GM19455 (cell line): ENCODE data around the gene MEPCE.
A peak's percentile ranks its signal among the peaks of the same experiment; 100 is the strongest.

ENCODE experiments used
- ATAC-seq: cut with Tn5 transposase; IDR thresholded peaks from one replicate; pipeline ENCODE4 v1.9.1; 2021; ENCODE audit not compliant: unreplicated experiment

The MEPCE gene

DNA sequence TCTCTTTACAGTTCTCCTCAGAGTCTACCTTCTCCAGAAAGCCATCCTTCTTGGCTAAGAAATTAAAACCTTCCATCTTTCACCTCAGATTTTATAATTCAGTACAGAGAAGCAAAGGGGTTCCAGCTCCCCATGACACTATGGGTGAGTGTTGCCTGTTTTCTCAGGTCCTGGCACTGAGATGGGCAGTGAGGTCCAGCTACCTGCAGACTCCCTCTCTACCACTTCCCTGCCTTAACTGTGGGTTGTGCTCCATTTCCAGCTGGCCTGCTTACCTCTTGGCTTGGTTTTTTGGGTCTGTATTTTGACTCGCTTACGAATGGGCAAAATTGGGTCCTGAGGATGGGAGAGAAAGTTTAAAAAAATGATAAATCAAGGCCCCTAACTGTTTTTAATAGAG lies 27.4 kb upstream of the MEPCE start:
- ATAC-seq = no peak

- ATAC-seq = no peak
These were observed 22.9 kb upstream of the MEPCE start for GRCh38 chr7:100406767-100407166.

DNA sequence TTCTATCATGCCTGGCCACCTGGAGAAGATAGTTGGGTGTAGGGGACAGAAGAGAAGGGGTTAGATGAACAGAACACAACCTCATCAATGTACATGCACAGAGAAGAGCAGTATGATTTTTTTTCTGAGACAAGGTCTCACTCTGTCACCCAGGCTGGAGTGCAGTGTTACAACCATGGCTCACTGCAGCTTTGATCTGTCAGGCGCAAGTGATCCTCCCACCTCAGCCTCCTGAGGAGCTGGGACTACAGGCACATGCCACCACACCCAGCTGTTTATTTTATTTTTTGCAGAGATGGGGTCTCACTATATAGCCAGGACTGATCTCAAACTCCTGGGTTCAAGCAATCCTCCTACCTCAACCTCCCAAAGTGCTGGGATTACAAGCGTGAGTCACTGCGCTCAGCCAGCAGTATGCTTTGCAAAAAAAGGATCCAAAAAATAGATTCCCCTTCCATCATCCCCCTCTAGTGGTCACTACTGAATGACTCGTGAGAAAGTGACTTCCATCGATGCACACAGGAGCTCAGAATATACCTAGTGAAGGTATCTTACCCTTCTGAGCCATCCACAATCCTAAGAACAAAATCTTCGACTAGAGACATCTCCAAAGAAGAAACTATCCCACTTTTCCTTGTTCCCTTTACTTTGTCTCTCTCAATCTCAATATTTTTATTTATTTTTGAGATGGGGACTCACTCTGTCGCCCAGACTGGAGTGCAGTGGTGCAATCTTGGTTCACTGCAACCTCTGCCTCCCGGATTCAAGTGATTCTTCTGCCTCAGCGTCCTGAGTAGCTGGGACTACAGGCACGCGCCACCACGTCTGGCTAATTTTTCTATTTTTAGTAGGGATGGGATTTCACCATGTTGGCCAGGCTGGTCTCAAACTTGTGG lies 22.1 kb upstream of the MEPCE start:
- ATAC-seq = no peak

GRCh38 chr7:100411101-100411500 lies 18.5 kb upstream of the MEPCE start:
- no peak for ATAC-seq

- ATAC-seq = no peak
These were observed 16.3 kb upstream of the MEPCE start for GRCh38 chr7:100413346-100413745.

- no peak for ATAC-seq
These were observed 15.7 kb upstream of the MEPCE start for GRCh38 chr7:100413889-100414288.

GRCh38 chr7:100415448-100415847 lies 14.2 kb upstream of the MEPCE start:
- no peak for ATAC-seq

DNA sequence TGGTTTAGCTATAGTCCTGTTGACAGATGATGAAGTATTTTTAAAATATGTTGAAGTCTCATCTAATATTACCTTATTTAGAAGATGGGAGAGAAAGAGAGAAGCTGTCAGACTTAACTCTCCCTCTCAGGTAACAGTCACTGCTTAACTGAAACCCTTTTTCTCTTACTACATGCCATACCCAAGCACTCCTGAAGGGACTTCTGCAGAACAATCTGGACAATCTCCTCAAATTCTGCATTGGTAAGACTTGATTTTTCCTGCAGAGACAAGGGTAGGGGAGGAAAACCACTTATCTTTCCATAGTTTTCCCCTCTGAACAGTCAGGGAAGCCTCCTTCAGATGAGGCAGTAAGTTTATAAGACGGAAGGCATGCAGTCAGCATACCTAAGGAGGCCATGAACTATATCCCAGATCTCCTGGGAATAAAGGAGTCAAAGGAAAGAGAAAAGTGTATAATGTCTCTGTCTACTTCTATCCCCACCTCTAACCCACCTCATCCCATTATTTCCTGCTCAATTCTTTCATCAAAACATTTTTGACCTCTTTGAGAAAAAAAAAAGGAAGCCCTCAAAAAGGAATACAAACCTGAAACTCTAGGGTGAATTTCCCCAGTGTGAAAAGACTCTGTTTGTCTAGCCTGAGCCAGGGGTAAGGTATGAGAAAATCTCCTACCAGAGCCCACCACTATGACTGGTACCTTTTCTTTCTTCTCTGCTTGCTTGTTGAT lies 10.5 kb upstream of the MEPCE start:
- no peak for ATAC-seq

DNA sequence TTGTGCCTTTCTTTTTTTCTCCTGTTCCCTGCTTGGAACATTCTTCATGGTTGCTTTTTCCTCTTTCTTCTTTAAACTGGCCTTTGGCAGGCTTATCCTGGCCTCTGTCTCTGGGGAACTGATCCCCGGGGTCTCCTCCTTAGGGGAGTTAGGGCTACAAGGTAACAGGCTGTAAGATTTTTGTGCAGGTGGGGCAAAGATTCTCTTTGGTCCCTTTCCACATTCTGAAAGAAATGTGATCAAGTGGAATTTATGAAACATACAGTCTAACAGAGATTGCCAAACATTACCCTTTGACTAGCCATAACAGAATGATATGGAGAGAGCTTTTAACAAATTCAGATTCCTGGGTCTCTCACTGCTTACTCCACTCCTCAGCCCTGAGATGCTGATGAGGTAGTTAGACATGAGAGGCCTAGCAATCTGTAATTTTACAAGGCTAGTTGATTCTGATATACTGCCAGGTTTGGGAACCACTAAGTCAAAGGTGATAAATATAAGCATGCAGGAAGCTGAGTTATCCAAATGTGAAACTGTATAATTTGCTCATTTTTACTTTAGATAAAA lies 9.9 kb upstream of the MEPCE start:
- no peak for ATAC-seq

GRCh38 chr7:100423315-100423714 lies 6.3 kb upstream of the MEPCE start:
- no peak for ATAC-seq

DNA sequence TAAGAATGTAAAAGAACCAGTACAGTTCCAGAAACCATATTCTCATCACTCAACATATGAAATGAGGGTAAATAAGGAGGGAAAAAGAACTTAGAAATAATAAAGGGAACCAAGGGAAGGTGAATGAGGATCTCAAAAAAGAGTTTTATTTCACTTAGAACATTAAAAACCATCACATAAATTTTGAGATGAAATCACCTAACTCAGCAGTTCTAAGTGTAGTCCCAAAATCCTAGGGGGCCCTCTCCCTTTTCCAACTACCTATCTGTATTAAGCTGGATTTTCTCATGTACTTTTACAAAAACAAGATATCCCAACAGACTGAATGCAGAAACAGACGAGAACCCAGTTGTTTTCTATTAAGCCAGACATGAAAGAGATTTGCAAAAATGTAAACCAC lies 4.3 kb upstream of the MEPCE start:
- no peak for ATAC-seq

DNA sequence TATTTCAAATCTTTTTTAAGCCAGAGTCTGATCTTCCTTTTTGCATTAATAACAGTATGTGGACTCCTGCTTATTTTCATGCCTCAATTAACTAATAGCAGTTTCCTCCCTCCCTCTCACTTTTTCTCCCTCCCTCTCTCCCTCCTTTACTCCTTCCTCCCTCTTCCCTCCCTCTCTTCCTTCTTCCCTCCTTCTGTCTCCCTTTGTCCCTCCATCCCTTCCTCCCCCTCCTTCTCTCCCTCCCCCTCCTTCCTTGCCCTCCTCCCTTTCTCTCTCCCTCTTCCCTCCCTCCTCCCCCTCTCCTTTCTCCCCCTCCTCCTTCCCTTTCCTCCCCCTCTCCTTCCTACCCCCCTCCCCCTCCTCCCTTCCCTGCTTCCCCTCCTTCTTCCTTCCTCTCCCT lies 3.1 kb upstream of the MEPCE start:
- ATAC-seq = no peak

DNA sequence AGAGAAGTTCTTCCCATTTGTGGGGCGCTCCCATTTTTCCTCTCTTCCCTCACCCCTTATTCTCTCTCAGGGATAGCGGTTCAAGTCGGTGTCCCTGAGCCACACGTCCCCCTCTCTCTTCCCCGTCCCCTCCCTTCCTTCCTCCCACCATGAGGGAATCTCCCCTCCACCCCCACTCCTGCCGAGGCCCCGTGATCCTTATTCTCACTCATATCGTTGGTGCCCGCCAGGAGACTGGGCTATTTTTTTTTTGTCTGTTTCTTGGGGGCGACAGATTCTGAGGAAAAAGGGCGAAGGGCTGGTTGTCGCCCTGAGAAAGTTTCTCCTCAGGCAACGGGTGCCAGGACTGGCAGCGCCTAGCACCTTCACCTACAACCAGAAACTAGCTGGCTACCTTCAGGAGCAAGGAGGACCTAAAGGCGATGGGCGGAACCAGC lies 1.9 kb upstream of the MEPCE start:
- ATAC-seq = no peak

DNA sequence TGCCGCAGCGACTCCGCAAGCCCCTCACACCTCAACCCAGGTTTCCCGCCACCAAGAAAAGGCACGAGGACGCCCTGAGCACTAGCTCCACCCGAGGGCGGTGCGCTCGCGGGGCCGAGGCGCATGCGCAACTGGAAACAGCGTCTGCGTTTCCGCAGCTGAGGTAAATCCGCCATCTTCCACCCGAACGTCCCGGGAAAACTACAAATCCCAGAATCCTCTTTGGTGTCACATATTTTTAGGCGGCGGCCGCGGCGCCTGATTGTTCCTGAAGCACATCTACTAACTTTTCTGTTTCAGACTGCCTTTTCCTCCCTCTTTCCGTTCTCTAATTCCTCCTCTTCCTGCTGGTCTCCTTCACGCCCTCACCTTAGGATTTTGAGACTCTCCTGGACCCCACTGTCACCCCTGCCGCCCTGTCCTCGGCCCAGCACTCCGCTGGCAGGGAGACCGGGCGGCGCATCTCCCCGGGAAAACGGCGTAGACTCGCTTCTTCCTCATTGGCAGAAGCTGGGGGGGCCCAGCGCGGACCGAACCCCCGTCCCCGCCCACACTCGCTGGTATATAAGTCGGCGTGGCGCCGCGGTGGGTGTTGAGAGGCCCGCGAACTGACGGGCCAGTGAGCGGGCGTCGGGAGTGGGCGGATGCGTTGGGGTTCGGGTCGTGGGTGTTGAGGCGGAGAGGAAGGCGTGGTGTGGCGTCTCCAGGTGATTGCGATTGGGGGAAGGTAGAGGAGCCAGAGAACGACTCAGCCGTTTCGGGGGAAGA lies 1.2 kb upstream of the MEPCE start, which contains the start of gene ZCWPW1:
Gene ZCWPW1 (minus strand): TSS at position 505 of the 768 bp plus-strand sequence. CDS start 8,054 bp downstream, outside the sequence.
- ATAC-seq = peak; percentile 44

- peak; percentile 39 for ATAC-seq
These were observed 529 bp upstream of the MEPCE start for GRCh38 chr7:100428967-100429636.

DNA sequence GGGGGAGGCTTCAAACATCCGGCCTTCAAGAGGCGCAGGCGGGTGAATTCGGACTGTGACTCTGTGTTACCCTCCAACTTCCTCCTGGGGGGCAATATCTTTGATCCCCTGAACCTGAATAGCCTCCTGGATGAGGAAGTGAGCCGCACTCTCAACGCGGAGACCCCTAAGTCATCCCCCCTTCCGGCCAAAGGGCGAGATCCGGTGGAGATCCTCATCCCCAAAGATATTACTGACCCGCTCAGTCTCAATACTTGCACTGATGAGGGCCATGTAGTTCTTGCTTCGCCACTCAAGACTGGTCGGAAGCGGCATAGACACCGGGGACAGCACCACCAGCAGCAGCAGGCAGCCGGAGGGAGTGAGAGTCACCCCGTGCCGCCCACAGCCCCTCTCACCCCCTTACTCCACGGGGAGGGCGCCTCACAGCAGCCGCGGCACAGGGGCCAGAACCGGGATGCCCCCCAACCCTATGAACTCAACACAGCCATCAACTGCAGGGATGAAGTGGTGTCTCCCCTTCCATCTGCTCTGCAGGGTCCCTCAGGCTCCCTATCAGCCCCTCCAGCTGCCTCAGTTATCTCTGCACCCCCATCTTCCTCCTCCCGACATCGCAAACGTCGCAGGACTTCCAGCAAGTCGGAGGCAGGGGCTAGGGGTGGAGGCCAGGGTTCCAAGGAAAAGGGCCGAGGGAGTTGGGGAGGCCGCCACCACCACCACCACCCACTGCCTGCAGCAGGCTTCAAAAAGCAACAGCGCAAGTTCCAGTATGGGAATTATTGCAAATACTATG lies 1.1 kb downstream of the MEPCE start:
- ATAC-seq = no peak

GRCh38 chr7:100431286-100431735 lies 1.7 kb downstream of the MEPCE start:
- ATAC-seq = no peak

- no peak for ATAC-seq
These were observed 2.4 kb downstream of the MEPCE start for GRCh38 chr7:100432053-100432452.

DNA sequence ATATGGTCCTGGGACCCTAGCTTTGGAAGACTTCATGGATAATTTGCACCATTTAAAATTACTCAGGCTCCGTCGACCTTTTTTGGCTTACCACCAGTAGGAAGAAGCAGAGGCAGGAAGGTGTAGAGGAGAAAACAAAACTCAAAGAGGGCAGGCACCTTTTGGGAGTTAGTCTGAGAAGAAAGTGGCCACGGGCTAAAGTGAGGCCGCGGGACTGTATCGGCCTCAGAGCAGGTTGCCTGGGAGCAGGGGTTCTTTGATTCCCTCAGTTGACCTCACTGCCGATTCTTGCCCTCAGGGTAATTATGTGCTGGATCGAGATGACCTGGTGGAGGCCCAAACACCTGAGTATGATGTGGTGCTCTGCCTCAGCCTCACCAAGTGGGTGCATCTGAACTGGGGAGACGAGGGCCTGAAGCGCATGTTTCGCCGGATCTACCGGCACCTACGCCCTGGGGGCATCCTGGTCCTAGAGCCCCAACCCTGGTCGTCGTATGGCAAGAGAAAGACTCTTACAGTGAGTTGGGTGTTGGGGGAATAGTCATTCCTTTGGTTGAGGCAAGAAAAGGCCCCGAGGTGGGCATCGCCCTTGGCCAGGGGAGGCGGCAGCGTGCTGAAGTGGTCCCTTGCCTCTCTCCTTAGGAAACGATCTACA lies 3.1 kb downstream of the MEPCE start:
- ATAC-seq = no peak
